HL-60 (cell line): Measurements from ENCODE around the gene YWHAB.

Experiments
- DNase-seq, 2 experiments: peaks; one replicate each; pipeline ENCODE4 v3.0.0-alpha.2; 2010 to 2020; ENCODE audit warnings: low read depth in 1 of 2, low spot score in 1 of 2
- H3K27ac ChIP-seq: fragments of 250-450 bp; sonication (Bioruptor Pico); replicated peaks from 2 replicates; pipeline ENCODE4 v1.5.1; 2020; ENCODE audit warnings: mild to moderate bottlenecking, moderate library complexity
- H3K27me3 ChIP-seq: fragments of 250-450 bp; sonication (Bioruptor Pico); 2 replicates; pipeline ENCODE4 v1.5.1; 2021; ENCODE audit warnings: mild to moderate bottlenecking, moderate library complexity; ENCODE audit not compliant: insufficient read depth, poor library complexity, severe bottlenecking
- H3K4me3 ChIP-seq: replicated peaks from 2 replicates; pipeline ENCODE4 v1.5.1; 2011; ENCODE audit warnings: mild to moderate bottlenecking, control low read depth, low read length; ENCODE audit not compliant: insufficient read depth
- CTCF ChIP-seq: IDR thresholded peaks from one replicate; pipeline ENCODE4 v1.5.1; 2011; ENCODE audit warnings: low read length, control low read depth, inconsistent platforms; ENCODE audit not compliant: insufficient read depth
- GABPA ChIP-seq: IDR thresholded peaks from 2 replicates; pipeline ENCODE4 v1.6.1; 2012; ENCODE audit warnings: low read depth
- POLR2AphosphoS5 ChIP-seq: IDR thresholded peaks from 2 replicates; pipeline ENCODE4 v1.6.1; 2012; ENCODE audit warnings: low read depth
- SPI1 ChIP-seq: IDR thresholded peaks from 2 replicates; pipeline ENCODE4 v1.6.1; 2012; ENCODE audit warnings: low read depth, mild to moderate bottlenecking, borderline replicate concordance
- TF ChIP-seq, protein P1 (sequence below): IDR thresholded peaks from 2 replicates; pipeline ENCODE4 v1.6.1; 2012; ENCODE audit warnings: low read depth; ENCODE audit not compliant: insufficient replicate concordance

Gene YWHAB

DNA sequence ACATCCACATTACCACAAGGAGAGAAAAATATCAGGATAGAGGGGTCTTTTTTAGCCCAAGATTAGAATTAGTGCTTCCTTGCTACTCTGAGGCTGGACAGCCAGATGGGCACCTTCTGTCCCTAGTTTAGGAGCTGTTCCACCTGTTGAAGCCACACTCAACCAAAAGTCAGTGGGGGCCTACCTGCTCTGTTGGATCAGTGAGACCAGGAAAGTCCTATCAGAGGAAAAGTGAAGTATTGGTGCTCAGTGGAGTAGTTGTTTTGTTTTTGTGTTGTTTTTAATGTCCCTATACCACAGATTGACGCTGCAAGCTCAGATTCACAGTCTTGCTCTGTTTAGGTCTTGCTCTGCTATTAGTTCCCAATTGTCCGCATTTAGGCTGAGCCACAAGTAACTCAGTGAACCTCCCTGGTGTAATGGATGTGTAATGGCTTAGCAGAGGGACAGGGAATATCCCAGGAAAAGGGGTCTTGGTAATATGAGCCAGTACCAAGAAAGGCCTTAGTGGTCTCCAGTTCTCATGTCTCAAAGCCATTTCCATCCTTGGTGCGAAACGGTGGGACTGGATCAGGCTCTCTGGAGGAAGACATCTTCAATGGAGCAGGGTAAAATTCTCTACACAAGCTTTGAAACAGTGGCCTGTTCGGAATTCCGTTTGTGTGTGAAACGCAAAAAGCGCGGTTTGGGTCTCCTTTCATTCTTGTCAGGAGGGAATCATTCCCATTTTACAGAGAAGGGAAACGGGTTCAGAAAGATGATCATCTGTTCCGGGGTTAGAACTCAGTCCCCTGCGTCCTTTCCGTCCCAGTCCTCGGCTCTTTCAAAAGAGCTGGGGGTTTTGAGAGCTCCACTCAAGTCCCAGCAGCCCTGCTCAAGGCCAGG is 23.7 kb downstream of the YWHAB start:
- TF ChIP-seq SPI1 (no peak), GABPA (no peak), POLR2AphosphoS5 (no peak), CTCF (no peak)
- TF ChIP-seq, protein P1, sequence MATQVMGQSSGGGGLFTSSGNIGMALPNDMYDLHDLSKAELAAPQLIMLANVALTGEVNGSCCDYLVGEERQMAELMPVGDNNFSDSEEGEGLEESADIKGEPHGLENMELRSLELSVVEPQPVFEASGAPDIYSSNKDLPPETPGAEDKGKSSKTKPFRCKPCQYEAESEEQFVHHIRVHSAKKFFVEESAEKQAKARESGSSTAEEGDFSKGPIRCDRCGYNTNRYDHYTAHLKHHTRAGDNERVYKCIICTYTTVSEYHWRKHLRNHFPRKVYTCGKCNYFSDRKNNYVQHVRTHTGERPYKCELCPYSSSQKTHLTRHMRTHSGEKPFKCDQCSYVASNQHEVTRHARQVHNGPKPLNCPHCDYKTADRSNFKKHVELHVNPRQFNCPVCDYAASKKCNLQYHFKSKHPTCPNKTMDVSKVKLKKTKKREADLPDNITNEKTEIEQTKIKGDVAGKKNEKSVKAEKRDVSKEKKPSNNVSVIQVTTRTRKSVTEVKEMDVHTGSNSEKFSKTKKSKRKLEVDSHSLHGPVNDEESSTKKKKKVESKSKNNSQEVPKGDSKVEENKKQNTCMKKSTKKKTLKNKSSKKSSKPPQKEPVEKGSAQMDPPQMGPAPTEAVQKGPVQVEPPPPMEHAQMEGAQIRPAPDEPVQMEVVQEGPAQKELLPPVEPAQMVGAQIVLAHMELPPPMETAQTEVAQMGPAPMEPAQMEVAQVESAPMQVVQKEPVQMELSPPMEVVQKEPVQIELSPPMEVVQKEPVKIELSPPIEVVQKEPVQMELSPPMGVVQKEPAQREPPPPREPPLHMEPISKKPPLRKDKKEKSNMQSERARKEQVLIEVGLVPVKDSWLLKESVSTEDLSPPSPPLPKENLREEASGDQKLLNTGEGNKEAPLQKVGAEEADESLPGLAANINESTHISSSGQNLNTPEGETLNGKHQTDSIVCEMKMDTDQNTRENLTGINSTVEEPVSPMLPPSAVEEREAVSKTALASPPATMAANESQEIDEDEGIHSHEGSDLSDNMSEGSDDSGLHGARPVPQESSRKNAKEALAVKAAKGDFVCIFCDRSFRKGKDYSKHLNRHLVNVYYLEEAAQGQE = no peak
- no peak for DNase-seq
- H3K27ac ChIP-seq = no peak overlapping the region

DNA sequence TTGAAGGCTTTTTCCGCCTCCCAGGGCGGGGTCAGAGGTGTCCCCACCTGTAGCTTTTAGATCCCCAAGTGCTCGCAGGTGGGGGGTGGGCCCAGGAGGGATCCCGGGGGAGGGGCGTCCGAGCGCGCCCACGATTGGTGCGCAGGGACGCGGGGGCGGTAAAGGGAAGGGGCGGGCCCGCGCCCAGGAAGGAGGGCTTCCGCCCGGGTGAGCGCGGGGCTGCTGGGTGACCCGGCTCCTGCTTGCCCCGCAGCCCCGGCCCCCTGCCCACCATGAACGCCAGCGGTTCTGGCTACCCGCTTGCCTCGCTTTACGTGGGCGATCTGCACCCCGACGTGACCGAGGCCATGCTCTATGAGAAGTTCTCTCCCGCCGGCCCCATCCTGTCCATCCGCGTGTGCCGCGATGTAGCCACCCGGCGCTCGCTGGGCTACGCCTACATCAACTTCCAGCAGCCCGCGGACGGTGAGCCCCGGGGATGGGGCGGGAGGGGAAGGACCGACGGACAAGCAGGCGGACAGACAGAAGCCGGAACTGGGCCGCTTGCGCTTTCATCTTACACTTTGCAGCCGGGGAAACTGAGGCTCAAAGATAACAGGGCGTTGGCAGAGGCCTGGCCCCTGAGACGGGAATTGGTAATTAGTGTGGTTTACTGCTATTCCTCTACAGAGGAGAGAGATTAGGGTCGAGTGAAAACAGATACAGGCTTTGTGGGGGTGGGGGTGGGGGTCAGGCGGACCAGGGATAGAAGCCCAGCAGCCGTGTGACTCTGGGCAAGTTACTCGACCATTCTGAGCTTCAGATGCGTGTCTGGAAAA is 24.6 kb downstream of the YWHAB start, which contains the start of gene PABPC1L:
PABPC1L (plus strand) TSS at position 189 of the 818 bp plus-strand sequence; CDS start at position 273, 84 bp downstream.
- H3K27me3 ChIP-seq = no peaks in the 10 kb centered on the region
- H3K27ac ChIP-seq = peak within 1 kb of the TSS; percentile 35; the same call in 1 of the 2 replicates
- DNase-seq = peak in 1 of 2 experiments; percentile 51
- H3K4me3 ChIP-seq = peak within 1 kb of the TSS; percentile 81
- TF ChIP-seq POLR2AphosphoS5 = peak; percentile 62; the same call in 1 of the 2 replicates
- TF ChIP-seq, protein P1 = no peak

More for the DNA sequence above, 23.7 kb downstream of the YWHAB start:
- no peaks in the 10 kb centered on the region for H3K27me3 ChIP-seq
- peak overlapping the region; percentile 81 for H3K4me3 ChIP-seq

DNA sequence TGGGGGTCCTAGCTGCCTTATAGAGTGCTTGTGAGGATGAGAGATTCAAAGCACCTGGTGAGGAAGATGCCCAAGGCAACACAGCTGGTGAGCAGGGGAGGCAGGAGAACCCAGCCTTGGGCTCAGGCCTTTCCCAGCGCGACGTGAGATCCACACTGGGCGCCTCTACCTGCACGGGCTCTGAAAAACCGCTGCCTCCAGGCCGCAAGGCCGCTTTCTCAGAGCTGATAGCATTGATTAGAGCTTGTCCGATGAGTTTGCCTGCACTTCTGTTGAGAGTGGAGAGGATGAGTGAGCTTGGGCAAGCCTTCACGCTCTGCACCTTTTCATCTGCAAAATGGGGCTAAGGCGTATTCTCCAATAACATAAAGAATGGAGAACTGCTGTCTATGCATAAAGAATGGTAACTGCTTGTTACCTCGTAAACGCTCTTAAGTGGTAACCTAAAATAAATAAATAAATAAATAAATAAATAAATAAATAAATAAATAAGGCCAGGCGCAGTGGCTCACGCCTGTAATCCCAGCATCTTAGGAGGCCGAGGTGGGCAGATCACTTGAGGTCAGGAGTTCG is 25.3 kb downstream of the YWHAB start:
- no peak overlapping the region for H3K27ac ChIP-seq
- peak overlapping the region; percentile 81 for H3K4me3 ChIP-seq
- no peak for TF ChIP-seq CTCF
- no peak for TF ChIP-seq POLR2AphosphoS5
- TF ChIP-seq, protein P1 = no peak
- no peak for TF ChIP-seq GABPA
- TF ChIP-seq SPI1 = no peak
- H3K27me3 ChIP-seq = no peaks in the 10 kb centered on the region
- no peak for DNase-seq
